Esophagus muscularis mucosa (tissue), 2 donors: ENCODE data around the gene SF3B5.

Source experiments
- POLR2A ChIP-seq: fragments of 450-650 bp; IDR thresholded peaks from one replicate; pipeline ENCODE4 v1.6.1; 2017; ENCODE audit warnings: antibody characterized with exemption, moderate library complexity, mild to moderate bottlenecking, low read depth
- POLR2AphosphoS5 ChIP-seq, 2 donors: sonication (generic); formaldehyde crosslinking; IDR thresholded peaks; one replicate each; pipeline ENCODE4 v1.6.1; 2017; ENCODE audit warnings: antibody characterized with exemption in 2 of 2

DNA sequence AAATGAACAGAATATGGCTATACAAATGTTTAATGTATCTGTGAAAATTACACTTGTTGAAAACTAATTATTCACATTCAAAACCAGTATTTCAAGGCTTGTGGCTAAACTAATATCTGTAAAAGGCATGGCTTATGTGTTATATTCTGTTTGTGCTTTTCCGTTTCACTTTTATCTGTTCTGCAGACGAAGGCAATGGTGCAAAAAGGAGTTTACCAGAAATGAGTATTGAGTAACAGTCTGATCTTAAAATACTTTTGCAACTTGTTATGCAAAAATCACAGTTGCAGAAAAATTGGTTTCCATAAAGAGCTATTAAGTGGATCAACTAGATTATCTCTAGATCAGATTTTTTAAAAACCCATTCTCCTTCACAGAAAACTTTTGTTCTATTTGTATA, 45.5 kb upstream of the SF3B5 start:
- TF ChIP-seq POLR2AphosphoS5 (IDR thresholded peaks at IDR 0.05), result no peak
- TF ChIP-seq POLR2A, result no peak
